COLO829 (cell line): ENCODE results near the gene CACNA1D.

Source experiments
- DNase-seq: peaks from one replicate; pipeline ENCODE4 v3.0.0; 2012; ENCODE audit warnings: low spot score

Gene CACNA1D

GRCh38 chr3:53715815-53716483, 221.5 kb downstream of the CACNA1D start:
- no peak for DNase-seq

GRCh38 chr3:53716998-53717397, 222.6 kb downstream of the CACNA1D start:
- no peak for DNase-seq

GRCh38 chr3:53718462-53718861, 224.1 kb downstream of the CACNA1D start:
- no peak for DNase-seq

- DNase-seq: no peak
These were observed 225.4 kb downstream of the CACNA1D start for GRCh38 chr3:53719796-53720195.

GRCh38 chr3:53721187-53722119, 227.0 kb downstream of the CACNA1D start:
- no peak for DNase-seq

- DNase-seq: no peak
These were observed 230.2 kb downstream of the CACNA1D start for GRCh38 chr3:53724566-53724965.

- DNase-seq: no peak
These were observed 231.1 kb downstream of the CACNA1D start for GRCh38 chr3:53725387-53725995.

GRCh38 chr3:53726643-53727042, 232.2 kb downstream of the CACNA1D start:
- DNase-seq: no peak

GRCh38 chr3:53728606-53729005, 234.2 kb downstream of the CACNA1D start:
- no peak for DNase-seq

GRCh38 chr3:53729159-53729558, 234.7 kb downstream of the CACNA1D start:
- DNase-seq: no peak

- DNase-seq: no peak
These were observed 235.2 kb downstream of the CACNA1D start for GRCh38 chr3:53729618-53730017.

GRCh38 chr3:53730576-53730975, 236.2 kb downstream of the CACNA1D start:
- peak; percentile 61 for DNase-seq

GRCh38 chr3:53731934-53732624, 237.7 kb downstream of the CACNA1D start:
- DNase-seq: no peak

GRCh38 chr3:53733446-53733845, 239.0 kb downstream of the CACNA1D start:
- DNase-seq: no peak

GRCh38 chr3:53739966-53740365, 245.6 kb downstream of the CACNA1D start:
- DNase-seq: no peak

- no peak for DNase-seq
These were observed 246.5 kb downstream of the CACNA1D start for GRCh38 chr3:53740956-53741355.

- DNase-seq: no peak
These were observed 249.9 kb downstream of the CACNA1D start for GRCh38 chr3:53744351-53744750.

GRCh38 chr3:53747559-53747958, 253.1 kb downstream of the CACNA1D start:
- no peak for DNase-seq

- DNase-seq: no peak
These were observed 254.3 kb downstream of the CACNA1D start for GRCh38 chr3:53748512-53749271.

GRCh38 chr3:53749448-53749847, 255.0 kb downstream of the CACNA1D start:
- no peak for DNase-seq
